SK-N-SH treated with all-trans-retinoic acid at 6 μM for 48 hours (cell line): ENCODE results near the gene EIF1B.

Source experiments
- BACH2 ChIP-seq: fragments of 250-450 bp; sonication (Bioruptor Pico); IDR thresholded peaks from 2 replicates; pipeline ENCODE4 v1.9.0; 2021; ENCODE audit warnings: mild to moderate bottlenecking, borderline replicate concordance
- GLIS3 ChIP-seq: fragments of 250-450 bp; sonication (Bioruptor Pico); IDR thresholded peaks from 2 replicates; pipeline ENCODE4 v1.5.0; 2020; ENCODE audit warnings: mild to moderate bottlenecking, moderate library complexity
- PATZ1 ChIP-seq: fragments of 250-450 bp; sonication (Bioruptor Pico); IDR thresholded peaks from 2 replicates; pipeline ENCODE4 v1.8.0; 2020; ENCODE audit warnings: mild to moderate bottlenecking, moderate library complexity, borderline replicate concordance
- PPARA ChIP-seq: fragments of 250-450 bp; sonication (Bioruptor Pico); IDR thresholded peaks from 2 replicates; pipeline ENCODE4 v1.5.0; 2020; ENCODE audit warnings: mild to moderate bottlenecking, borderline replicate concordance
- TOX ChIP-seq: fragments of 250-450 bp; sonication (Bioruptor Pico); IDR thresholded peaks from 2 replicates; pipeline ENCODE4 v1.8.0; 2021; ENCODE audit warnings: mild to moderate bottlenecking, moderate library complexity, borderline replicate concordance
- TSHZ2 ChIP-seq: fragments of 250-450 bp; sonication (Bioruptor Pico); IDR thresholded peaks from 2 replicates; pipeline ENCODE4 v1.5.0; 2020; ENCODE audit warnings: mild to moderate bottlenecking, moderate library complexity
- ZFP3 ChIP-seq: fragments of 250-450 bp; sonication (Bioruptor Pico); IDR thresholded peaks from 2 replicates; pipeline ENCODE4 v1.5.0; 2020; ENCODE audit warnings: mild to moderate bottlenecking, moderate library complexity
- ZFP30 ChIP-seq: fragments of 450-650 bp; formaldehyde crosslinking; IDR thresholded peaks from 2 replicates; pipeline ENCODE4 v1.5.0; 2022; ENCODE audit warnings: mild to moderate bottlenecking, moderate library complexity

GRCh38 chr3:40308725-40309417, 636 bp upstream of the EIF1B start:
- no peak for TF ChIP-seq GLIS3
- TF ChIP-seq TSHZ2 (CRISPR knock-in tag), result no peak
- no peak for TF ChIP-seq ZFP30 (CRISPR knock-in tag)
- no peak for TF ChIP-seq ZFP3
- no peak for TF ChIP-seq BACH2 (CRISPR knock-in tag)
- no peak for TF ChIP-seq TOX (CRISPR knock-in tag)
- no peak for TF ChIP-seq PATZ1 (CRISPR knock-in tag)
- TF ChIP-seq PPARA, result no peak
